GM20431 (cell line): Measurements from ENCODE around the gene REEP6.

Source experiments
- in situ Hi-C: fragments of 300-500 bp; cut with MseI, MboI; formaldehyde crosslinking; loops from one replicate; pipeline ENCODE4 v1.15.0; 2020; ENCODE audit warnings: low sequenced_read_pairs; ENCODE audit not compliant: unreplicated experiment

REEP6 gene

DNA sequence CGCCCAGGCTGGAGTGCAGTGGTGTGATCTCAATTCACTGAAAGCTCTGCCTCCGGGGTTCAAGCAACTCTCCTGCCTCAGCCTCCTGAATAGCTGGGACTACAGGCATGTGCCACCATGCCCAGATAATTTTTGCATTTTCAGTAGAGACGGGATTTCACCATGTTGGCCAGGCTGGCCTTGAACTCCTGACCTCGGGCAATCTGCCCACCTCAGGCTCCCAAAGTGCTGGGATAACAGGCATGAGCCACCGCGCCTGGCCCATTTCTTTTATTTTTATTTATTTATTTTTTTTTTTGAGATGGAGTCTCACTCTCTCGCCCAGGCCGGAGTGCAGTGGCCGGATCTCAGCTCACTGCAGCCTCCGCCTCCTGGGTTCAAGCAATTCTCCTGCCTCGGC is 48.8 kb downstream of the REEP6 start:
- in situ Hi-C loops = loop anchor here (10.0 kb wide), 1 partner anchor 275 kb away; the partner anchor contains the start of gene ATP8B3

DNA sequence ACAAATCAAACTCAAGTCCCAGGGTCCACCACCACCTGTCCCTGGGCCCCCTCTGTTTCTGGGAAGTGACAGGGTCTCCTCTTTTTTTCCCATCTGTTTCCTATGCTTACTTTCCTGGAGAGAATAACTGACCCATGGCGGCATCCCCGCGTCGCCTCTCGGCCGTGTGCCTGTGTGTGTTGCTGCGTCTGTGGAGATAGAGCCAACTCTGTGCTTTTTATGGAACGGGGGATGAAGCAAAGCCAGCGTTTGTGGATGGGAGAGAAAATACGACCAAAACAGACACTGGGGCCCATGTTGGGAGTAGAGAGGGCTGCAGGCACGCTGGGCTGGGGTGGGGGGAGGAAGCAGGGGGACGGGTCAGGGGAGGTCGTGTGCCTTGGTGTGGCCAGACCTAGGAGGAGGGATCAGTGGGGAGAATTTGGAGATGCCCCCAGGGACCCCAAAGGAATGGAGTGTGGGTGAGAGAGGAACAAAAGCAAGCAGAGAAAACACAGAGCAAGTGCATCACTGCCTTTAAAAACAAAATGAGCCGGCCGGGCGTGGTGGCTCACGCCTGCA is 49.5 kb downstream of the REEP6 start:
- in situ Hi-C loops = loop anchor here (10.0 kb wide), 1 partner anchor 274 kb away; the partner anchor contains the start of gene ATP8B3
